Activated T-helper 1 cell treated with Interleukin-2 at 50 U/mL for 16 hours (primary cell): ENCODE data around the gene ARF4.
A peak's percentile ranks its signal among the peaks of the same experiment; 100 is the strongest.

Source experiments
- DNase-seq: peaks from one replicate; pipeline ENCODE4 v3.0.0-alpha.2; 2020; ENCODE audit warnings: low read depth

ARF4 gene

DNA sequence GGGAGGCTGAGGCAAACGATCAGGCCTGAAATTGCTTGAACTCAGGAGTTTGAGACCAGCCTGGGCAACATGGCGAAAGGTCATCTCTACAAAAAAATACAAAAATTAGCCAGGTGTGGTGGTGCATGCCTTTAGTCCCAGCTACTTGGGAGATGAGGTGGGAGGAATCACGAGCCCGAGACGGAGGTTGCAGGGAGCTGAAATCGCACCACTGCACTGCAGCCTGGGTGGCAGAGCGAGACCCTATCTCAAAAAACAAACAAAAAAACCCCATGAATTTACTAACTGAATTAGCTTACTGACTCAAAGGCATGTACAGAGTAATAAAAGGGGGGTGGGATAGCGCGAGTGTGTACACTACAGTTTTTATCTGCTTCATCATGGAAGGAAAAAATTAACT lies 19.3 kb downstream of the ARF4 start:
- DNase-seq: no peak

- DNase-seq: no peak
Observed at GRCh38 chr3:57575966-57576626, 21.0 kb downstream of the ARF4 start.

DNA sequence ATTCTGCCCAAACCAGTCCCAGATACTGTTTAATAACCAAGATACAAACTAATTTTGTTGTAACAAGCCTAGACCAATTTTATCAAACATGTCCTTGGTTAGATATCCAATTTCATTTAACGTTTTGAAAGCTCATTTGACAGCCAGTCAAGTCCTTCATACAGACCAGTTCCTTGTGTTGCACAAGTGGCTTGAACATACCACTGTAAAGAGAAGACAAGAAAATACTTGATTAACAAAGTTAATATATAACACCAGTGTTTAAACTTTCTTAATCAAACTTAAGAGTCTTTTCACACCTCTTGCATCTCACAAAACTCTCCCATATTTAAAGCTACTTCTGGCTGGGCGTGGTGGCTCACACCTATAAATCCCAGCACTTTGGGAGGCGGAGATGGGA lies 25.0 kb downstream of the ARF4 start:
- DNase-seq: no peak

DNA sequence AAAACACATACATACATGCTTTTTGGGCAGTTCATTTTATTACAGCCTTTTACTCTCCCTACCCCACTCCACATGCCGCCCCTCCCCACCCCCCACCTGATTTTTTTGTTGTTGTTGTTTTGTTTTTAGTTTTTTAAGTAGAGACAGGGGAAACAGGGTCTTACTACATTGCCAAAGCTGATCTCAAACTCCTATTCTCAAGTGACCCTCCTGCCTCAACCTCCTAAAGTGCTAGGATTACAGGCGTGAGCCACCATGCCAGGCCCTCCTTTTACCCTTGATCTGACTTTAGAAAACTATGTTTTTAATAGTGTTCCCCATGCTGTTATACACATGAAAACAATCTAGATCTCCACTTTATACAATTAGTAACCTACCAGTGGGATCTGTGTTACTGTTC lies 26.3 kb downstream of the ARF4 start:
- no peak for DNase-seq

- DNase-seq: no peak
Observed at GRCh38 chr3:57569859-57570450, 27.2 kb downstream of the ARF4 start.

- no peak for DNase-seq
Observed at GRCh38 chr3:57559526-57559925, 37.6 kb downstream of the ARF4 start.

GRCh38 chr3:57557085-57557537 lies 40.0 kb downstream of the ARF4 start:
- peak; percentile 18 for DNase-seq

DNA sequence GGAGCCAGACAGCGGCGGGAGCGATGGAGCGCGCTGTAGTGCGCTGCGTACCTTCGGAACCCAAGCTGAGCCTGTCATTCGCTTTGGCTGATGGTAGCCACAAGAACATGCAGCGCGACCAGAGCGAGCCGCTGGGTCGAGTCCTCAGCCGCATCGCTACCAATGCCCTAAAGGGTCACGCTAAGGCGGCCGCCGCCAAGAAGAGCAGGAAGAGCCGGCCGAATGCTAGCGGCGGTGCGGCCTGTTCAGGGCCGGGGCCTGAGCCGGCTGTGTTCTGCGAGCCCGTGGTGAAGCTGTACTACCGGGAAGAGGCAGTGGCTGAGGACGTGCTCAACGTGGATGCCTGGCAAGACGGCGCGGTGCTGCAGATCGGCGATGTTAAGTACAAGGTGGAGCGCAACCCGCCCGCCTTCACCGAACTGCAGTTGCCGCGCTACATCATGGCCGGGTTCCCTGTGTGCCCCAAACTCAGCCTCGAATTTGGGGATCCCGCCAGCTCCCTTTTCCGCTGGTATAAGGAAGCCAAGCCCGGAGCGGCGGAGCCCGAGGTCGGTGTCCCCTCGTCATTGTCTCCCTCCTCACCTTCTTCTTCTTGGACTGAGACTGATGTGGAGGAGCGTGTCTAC lies 40.6 kb downstream of the ARF4 start:
- peak; percentile 7 for DNase-seq

DNA sequence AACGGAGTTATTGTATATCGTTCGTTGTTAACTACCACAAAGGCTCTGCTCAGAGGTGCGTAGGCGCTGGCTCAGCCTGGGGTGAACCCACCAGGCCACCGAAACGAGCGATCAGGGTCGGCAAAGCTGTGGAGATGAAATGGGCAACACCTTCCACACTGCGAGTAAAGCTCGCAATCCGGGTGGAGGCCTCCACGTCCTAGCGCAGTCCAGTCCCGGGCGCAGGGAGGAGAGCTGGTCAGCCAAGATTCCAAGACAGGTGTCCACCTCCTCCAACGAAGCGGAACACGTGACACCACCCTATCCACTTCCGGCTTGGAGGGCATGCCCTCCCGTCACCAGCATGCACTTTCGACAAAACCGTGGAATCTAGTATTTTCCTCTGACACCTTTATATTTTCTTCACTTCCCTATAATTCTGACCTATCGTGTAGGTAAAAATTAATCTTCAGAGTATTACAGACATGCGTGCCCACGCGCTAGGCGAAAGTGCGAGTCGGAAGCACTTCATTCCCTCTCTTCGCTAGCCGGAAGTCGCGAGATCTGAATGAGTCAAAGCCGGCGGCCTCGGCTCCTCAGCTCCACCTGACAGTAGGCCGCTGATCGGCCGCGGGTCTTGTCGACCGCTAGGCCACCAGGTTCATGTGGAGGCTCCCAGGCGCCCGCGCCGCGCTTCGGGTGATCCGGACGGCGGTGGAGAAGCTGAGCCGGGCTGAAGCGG lies 41.2 kb downstream of the ARF4 start, which contains the start of gene PDE12:
Gene PDE12 (plus strand): TSS at position 537 of the 721 bp plus-strand sequence. CDS start 106 bp downstream, at position 643.
- DNase-seq: peak; percentile 63

DNA sequence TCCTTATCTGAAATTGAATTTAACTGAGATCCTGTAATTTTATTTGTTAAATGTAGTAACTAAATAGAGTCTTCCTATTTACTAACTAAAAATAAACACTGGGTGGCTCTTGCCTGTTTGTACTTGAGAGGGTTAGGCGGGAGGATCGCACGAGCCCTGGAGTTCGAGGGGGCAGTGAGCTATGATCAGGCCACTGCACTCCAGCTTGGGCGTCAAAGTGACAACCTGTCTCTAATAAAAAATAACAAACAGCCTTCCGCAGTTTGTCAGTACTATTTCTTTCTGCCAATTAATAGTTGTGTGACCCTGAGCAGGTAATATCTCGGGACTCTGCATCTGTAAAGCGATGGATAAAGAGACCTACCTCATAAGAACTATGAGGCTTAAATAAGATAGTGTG lies 41.8 kb downstream of the ARF4 start:
- no peak for DNase-seq

GRCh38 chr3:57546616-57547015 lies 50.5 kb downstream of the ARF4 start:
- DNase-seq: no peak

DNA sequence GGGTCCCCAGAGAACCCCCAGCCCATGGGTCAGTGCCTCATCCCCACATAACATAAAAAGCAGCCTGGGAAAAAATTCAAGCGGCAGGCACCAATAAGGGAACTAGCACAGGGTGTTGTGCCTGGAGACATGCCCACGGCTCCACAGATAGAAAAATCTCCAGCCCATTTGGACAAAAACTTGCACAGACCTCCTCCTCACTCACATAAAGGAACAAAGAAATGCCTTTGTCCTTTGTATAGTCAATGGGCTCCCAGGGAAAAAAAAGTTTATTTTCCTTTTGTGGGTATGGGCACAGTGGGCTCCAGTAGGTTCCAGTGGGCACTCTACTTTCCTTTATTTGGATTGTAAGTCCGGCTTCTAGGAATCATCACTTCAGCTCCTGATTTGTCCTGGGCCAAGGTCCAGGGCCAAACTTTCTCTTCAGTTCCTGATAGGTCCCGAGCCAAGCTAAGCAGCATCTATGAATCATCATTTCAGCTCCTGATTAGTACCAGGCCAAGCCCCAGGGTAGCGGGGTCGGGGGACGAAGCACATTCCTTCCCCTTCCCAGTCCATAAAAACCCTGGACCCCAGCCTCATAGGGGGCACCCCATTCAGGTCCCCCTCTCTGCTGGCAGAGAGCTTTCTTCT lies 51.4 kb downstream of the ARF4 start:
- no peak for DNase-seq

DNA sequence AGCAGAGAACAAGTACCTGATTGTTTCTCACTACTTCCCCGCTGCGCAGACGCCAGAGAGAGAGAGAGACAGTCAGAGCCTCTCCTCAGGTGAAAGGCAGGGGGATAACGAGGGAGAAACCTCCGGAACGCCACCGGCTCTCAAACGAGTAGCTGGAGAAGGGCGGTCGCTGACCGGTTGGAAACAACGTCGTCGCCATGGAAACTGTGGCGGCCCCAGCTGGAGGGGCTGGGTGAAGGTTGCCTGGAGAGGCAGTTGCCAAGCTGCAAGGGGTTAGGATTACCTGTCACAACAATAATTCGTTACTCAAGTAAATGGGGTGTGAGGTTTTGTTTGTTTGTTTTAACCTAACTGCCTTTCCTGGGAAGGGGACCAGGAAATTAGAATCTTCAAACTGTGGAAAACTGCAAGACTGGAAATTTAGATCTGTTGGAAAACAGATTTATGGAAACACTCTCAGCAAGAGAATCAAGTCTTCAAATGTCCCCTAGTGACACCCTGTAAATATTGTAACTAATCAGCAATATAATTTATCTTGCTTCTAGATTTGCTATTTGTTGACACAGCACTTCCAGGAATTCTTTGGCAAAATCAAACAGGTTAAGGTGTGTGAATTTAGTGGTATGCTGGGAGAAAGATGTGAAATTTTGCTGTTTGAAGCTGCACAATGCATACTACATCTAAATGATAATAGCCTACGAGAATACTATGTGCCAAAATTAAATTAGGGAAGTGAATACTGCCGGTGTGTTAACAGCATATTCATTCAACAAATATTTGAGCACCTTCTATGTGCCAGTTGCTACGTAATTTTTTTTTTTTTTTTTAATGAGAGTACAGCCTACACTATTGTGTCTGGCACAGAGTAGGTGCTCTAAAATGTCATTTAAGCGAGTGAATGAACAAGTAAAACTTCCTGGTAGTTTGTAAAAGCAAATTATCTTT lies 52.7 kb downstream of the ARF4 start, which contains the start of gene DNAH12:
Gene DNAH12 (minus strand): TSS at position 164 of the 945 bp plus-strand sequence. CDS start 1,474 bp downstream, outside the sequence.
- DNase-seq: no peak

DNA sequence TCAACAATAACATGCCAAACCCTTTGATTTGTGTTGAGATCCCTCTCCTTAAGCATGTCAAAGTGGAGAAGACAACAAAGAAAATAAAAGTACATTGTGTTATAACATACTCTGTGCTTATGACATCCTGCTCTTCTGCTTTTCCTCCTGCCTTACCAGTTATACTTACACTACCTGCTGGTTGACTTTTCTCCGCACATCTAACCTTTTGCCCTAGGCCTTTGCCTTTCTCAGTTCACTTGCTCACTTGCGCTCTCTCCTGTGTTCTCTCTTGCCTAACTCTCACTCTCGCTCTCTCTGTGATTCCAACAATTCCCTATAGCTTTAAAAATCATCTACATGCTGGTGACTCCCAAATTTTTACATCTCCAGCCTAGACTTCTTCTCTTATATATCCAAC lies 58.7 kb downstream of the ARF4 start:
- no peak for DNase-seq

DNA sequence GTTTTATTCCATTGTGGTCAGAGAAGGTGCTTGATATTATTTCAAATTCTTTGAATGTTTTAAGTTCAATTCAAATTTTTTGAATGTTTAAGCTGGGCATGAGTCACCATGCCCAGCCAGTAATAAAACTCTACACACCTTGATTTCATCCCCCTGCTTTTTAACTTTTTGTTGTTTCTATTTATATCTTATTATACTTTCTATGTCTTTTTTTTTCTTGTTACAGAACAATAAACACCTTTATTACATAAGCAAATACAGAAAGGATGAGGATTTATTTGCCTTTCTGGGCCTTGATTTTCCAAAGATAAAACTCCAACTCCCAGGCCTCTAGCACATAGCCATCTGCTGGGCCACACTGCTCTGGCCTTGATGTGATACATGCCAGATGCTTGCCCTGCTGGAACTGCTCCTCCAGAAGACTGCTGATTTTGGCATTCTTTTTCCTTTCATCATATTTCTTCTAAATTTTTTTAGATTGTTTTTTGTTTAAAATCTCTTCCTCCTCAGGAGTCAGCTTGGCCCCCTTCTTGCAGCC lies 67.0 kb downstream of the ARF4 start:
- DNase-seq: no peak
